Ovary (tissue), 3 donors: ENCODE data around the gene TLE2.

Source experiments
- EP300 ChIP-seq: sonication (generic); formaldehyde crosslinking; IDR thresholded peaks from one replicate; pipeline ENCODE4 v1.6.1; 2017; ENCODE audit warnings: antibody characterized with exemption
- POLR2A ChIP-seq: fragments of 450-650 bp; IDR thresholded peaks from one replicate; pipeline ENCODE4 v1.6.1; 2017; ENCODE audit warnings: antibody characterized with exemption, mild to moderate bottlenecking, moderate library complexity
- TF ChIP-seq, protein P1 (sequence below), 3 donors: fragments of 450-650 bp in 2 of 3; fragments of 200-600 bp in 1 of 3; IDR thresholded peaks; one replicate each; pipeline versions ENCODE4 v1.5.1 to v1.8.0; 2016 to 2022; ENCODE audit warnings: antibody characterized with exemption in 3 of 3, mild to moderate bottlenecking in 1 of 3
- donor health status: DM: no; HTN: no; CAD: no.

DNA sequence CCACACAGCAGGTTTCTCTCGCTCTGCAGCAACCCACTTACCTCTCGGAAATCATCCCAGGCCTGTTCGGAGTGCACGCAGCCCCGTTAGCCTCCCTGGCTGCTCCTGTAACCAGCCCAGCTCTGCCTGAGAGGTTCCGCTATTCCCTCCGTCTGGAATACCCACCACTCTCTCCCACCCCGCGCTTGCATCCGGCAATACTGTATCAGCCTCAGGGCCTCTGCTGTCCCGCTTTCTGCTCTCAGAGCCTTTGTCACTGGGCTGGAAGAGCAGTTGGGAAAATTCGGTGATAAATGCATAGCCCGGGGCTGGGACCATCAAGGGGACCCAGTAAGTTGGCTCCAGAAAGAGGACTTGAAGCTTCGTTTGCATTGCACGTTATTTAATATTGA lies 52.5 kb downstream of the TLE2 start:
- TF ChIP-seq, protein P1, sequence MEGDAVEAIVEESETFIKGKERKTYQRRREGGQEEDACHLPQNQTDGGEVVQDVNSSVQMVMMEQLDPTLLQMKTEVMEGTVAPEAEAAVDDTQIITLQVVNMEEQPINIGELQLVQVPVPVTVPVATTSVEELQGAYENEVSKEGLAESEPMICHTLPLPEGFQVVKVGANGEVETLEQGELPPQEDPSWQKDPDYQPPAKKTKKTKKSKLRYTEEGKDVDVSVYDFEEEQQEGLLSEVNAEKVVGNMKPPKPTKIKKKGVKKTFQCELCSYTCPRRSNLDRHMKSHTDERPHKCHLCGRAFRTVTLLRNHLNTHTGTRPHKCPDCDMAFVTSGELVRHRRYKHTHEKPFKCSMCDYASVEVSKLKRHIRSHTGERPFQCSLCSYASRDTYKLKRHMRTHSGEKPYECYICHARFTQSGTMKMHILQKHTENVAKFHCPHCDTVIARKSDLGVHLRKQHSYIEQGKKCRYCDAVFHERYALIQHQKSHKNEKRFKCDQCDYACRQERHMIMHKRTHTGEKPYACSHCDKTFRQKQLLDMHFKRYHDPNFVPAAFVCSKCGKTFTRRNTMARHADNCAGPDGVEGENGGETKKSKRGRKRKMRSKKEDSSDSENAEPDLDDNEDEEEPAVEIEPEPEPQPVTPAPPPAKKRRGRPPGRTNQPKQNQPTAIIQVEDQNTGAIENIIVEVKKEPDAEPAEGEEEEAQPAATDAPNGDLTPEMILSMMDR (IDR thresholded peaks at IDR 0.05), result no peak
- TF ChIP-seq POLR2A (no peak), EP300 (no peak)
